A673 (cell line): ENCODE measurements around the gene BCKDK. TPM values are rescaled to one million over a fixed set of nuclear protein-coding genes. Genes with fewer than 3 reads are reported as not detected.

Experiments
- BruUV-seq: library from RNA; stranded (reverse); fragments of 400-500 nt; replicated peaks from 2 replicates; lab custom pipeline; 2021; lab: Mats Ljungman, UMichigan
- CTCF ChIA-PET: fragments of 300-600 bp; sonication (Branson Sonifier 250); formaldehyde crosslinking; loops from one replicate; lab custom pipeline; 2022; ENCODE audit warnings: antibody characterized with exemption; lab: Charles Lee
- POLR2A ChIA-PET: fragments of 300-600 bp; sonication (Branson Sonifier 250); formaldehyde crosslinking; loops from one replicate; lab custom pipeline; 2022; ENCODE audit warnings: antibody characterized with exemption; ENCODE audit not compliant: low non-redundant PET; lab: Charles Lee
- DNase-seq: peaks from one replicate; pipeline ENCODE4 v3.0.0-alpha.2; 2015; ENCODE audit warnings: low spot score
- H3K27ac ChIP-seq: fragments of 200-600 bp; sonication (generic); 2 replicates; pipeline ENCODE4 v1.5.1; 2016; ENCODE audit warnings: mixed run types, low read depth, mild to moderate bottlenecking, mixed read lengths, antibody characterized with exemption, low read length; ENCODE audit not compliant: poor library complexity, severe bottlenecking
- H3K27me3 ChIP-seq: fragments of 200-600 bp; sonication (generic); replicated peaks from 2 replicates; pipeline ENCODE4 v1.6.1; 2017; ENCODE audit warnings: mixed run types, low read depth, mild to moderate bottlenecking, mixed read lengths, antibody characterized with exemption, low read length; ENCODE audit not compliant: insufficient read depth, poor library complexity
- H3K36me3 ChIP-seq: fragments of 200-600 bp; sonication (generic); 2 replicates; pipeline ENCODE4 v1.6.1; 2016; ENCODE audit warnings: mixed run types, mild to moderate bottlenecking, mixed read lengths, antibody characterized with exemption, low read length; ENCODE audit not compliant: insufficient read depth, poor library complexity, severe bottlenecking
- H3K4me1 ChIP-seq: fragments of 200-600 bp; sonication (generic); 2 replicates; pipeline ENCODE4 v1.6.1; 2017; ENCODE audit warnings: mixed run types, mild to moderate bottlenecking, mixed read lengths, antibody characterized with exemption, low read length; ENCODE audit not compliant: insufficient read depth, poor library complexity, severe bottlenecking
- H3K4me3 ChIP-seq: fragments of 200-600 bp; sonication (generic); 2 replicates; pipeline ENCODE4 v1.5.1; 2016; ENCODE audit warnings: low read depth, mixed run types, mild to moderate bottlenecking, mixed read lengths, low read length; ENCODE audit not compliant: poor library complexity, severe bottlenecking
- H3K9me3 ChIP-seq: fragments of 200-600 bp; sonication (generic); 2 replicates; pipeline ENCODE4 v1.6.1; 2016; ENCODE audit warnings: mixed run types, low read depth, mild to moderate bottlenecking, mixed read lengths, antibody characterized with exemption, low read length; ENCODE audit not compliant: poor library complexity, severe bottlenecking
- EZH2 ChIP-seq: fragments of 200-600 bp; sonication (generic); IDR thresholded peaks from 2 replicates; pipeline ENCODE4 v1.6.1; 2017; ENCODE audit warnings: borderline replicate concordance, low read depth, mild to moderate bottlenecking, mixed read lengths, antibody characterized with exemption, low read length; ENCODE audit not compliant: poor library complexity, severe bottlenecking
- intact Hi-C: fragments of 100-400 bp; cut with micrococcal nuclease; formaldehyde crosslinking; loops from one replicate; pipeline ENCODE4 v1.10.0; 2022; ENCODE audit not compliant: unreplicated experiment
- total RNA-seq: library from RNA; stranded (reverse); gene quantifications from 2 replicates; pipeline ENCODE4 v1.2.3, GENCODE V29; 2021
- TF ChIP-seq, protein P1 (sequence below): fragments of 300-800, 200-600 bp; sonication (generic); conservative IDR thresholded peaks from 2 replicates; pipeline ENCODE4 v1.5.1; 2017; ENCODE audit warnings: low read depth, mild to moderate bottlenecking, antibody characterized with exemption, low read length, moderate library complexity, mixed read lengths

The BCKDK gene
- total RNA-seq, 1 experiment from 2014 or later: 36.6 TPM

DNA sequence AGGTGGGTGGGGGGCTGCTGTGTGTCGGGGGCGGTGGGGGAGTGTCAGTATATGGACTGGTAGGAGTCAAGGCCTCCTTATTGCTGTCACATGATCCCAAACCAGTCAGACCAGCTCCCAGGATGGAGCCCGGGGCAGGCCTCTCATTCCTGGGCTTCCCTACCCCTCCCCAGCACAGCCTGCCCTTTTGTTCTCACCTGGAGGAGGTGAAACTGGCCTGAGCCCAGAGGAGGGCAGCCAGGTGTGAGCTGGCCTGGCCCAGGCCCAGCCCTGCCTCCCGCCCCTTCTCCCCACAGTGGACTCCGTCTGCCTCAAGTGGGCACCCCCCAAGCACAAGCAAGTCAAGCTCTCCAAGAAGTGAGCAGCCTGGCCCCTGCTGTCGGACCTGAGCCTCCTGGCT lies 22.7 kb downstream of the BCKDK start:
- POLR2A ChIA-PET: no interaction called here
- TF ChIP-seq, protein P1, sequence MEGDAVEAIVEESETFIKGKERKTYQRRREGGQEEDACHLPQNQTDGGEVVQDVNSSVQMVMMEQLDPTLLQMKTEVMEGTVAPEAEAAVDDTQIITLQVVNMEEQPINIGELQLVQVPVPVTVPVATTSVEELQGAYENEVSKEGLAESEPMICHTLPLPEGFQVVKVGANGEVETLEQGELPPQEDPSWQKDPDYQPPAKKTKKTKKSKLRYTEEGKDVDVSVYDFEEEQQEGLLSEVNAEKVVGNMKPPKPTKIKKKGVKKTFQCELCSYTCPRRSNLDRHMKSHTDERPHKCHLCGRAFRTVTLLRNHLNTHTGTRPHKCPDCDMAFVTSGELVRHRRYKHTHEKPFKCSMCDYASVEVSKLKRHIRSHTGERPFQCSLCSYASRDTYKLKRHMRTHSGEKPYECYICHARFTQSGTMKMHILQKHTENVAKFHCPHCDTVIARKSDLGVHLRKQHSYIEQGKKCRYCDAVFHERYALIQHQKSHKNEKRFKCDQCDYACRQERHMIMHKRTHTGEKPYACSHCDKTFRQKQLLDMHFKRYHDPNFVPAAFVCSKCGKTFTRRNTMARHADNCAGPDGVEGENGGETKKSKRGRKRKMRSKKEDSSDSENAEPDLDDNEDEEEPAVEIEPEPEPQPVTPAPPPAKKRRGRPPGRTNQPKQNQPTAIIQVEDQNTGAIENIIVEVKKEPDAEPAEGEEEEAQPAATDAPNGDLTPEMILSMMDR: no peak
- no peak overlapping the region for H3K4me3 ChIP-seq
- no TSS peak for BruUV-seq
- no peak overlapping the region for H3K27ac ChIP-seq
- H3K27me3 ChIP-seq: no peaks in the 10 kb centered on the region
- H3K4me1 ChIP-seq: no peaks in the 10 kb centered on the region
- H3K9me3 ChIP-seq: no peaks in the 10 kb centered on the region
- CTCF ChIA-PET: no interaction called here
- DNase-seq: no peak
- peaks cover 8% of the 10 kb centered on the region for H3K36me3 ChIP-seq
- intact Hi-C loops: no loop called here

DNA sequence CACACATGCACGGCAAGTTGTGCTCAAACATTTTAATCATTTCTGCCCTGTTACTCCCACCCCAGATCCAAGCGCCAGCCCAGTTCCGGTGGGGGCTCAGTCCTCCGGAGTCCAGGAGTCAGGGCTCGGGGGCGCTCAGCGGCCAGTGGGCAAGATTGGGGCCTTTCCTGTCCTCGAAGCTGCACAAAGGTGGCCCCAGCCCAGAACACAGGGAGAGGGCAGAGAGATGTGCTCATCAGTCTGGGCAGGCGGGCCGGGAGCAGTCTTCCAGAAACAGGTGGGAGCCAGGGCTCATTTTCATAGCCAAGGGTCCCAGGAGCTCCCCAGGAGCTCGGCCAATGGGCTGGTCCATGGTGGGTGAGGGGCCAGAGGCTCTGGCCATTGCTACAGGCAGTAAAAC lies 23.2 kb downstream of the BCKDK start:
- no peaks in the 10 kb centered on the region for H3K4me1 ChIP-seq
- no peak overlapping the region for H3K27ac ChIP-seq
- no peaks in the 10 kb centered on the region for H3K27me3 ChIP-seq
- DNase-seq: no peak
- ChIA-PET POLR2A (no interaction called here), CTCF (no interaction called here)
- intact Hi-C loops: no loop called here
- H3K4me3 ChIP-seq: no peak overlapping the region
- no peaks in the 10 kb centered on the region for H3K9me3 ChIP-seq
- no peak for TF ChIP-seq EZH2
- TF ChIP-seq, protein P1: no peak
- BruUV-seq: no TSS peak
- peaks cover 8% of the 10 kb centered on the region for H3K36me3 ChIP-seq

DNA sequence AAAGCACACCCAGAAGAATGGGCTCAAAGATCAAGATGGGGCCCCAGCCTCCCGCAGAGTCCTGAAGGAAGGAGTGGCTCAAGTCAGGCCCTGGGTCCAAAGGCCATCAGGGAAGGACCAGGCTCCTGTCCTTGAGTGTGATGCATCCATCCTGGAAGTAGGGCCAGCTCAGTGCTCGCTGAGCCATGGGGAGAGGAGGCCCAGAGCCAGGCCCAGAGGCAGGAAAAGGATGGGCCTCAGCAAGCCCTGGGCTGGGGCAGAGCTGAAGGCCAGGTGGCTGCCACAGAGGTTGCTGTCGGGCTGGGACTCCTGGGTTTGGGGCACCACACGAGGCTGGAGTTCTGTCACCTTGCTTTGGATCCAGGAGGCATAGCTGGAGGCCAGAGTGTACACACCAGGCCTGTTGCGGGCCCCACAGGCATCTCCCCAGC lies 23.7 kb downstream of the BCKDK start:
- Histone ChIP-seq H3K4me3 (no peak overlapping the region), H3K9me3 (no peaks in the 10 kb centered on the region), H3K36me3 (peaks cover 8% of the 10 kb centered on the region), H3K27ac (no peak overlapping the region), H3K4me1 (no peaks in the 10 kb centered on the region), H3K27me3 (no peaks in the 10 kb centered on the region)
- CTCF ChIA-PET: no interaction called here
- BruUV-seq: no TSS peak
- DNase-seq: no peak
- no peak for TF ChIP-seq EZH2
- TF ChIP-seq, protein P1: no peak
- POLR2A ChIA-PET: no interaction called here
- intact Hi-C loops: no loop called here
